ENCODE data around the gene CSGALNACT2. TPM values are rescaled to one million over a fixed set of nuclear protein-coding genes. Genes with fewer than 3 reads are reported as not detected.
A peak's percentile ranks its signal among the peaks of the same experiment; 100 is the strongest.
"Not testable (repeated sequence)": the region's sequence is repeated elsewhere in the genome, so short reads cannot be mapped to it uniquely, and the experiment has no call there.

Gene CSGALNACT2
- total and polyA plus RNA-seq, 3 donors from 2014 or later: 13.9 to 17.9 (median 16.7) TPM

DNA sequence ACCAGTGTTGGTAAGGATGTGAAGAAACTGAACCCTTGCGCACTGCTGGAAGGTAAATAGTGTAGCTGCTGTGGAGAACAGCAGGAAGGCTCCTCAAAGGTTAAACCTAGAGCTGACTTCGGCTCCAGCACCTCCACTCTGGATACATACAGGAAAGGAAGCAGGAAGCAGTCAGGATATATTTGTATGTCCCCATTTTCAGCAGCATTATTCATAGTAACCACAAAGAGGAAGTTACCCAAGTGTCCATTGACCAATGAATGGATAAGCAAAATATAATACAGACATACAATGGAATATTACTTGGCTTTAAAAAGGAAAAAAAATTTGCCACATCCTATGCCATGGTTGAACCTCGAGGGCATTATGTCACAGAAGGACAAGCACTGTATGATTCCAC, 46.4 kb upstream of the CSGALNACT2 start:
- 68 to 75% methylated on average over 3 of the region's 3 CpGs for WGBS, 2 donors
- Histone ChIP-seq H3K4me1 (no peaks in the 10 kb centered on the region), H3K27ac (no peak overlapping the region), H3K4me3 (no peak overlapping the region), H3K9me3 (no peaks in the 10 kb centered on the region), H3K27me3 (no peaks in the 10 kb centered on the region), H3K36me3 (ENCODE audit: low read depth, missing control alignments) (no peaks in the 10 kb centered on the region)
- no peak for TF ChIP-seq POLR2A (IDR thresholded peaks at IDR 0.05)
- TF ChIP-seq, protein P1, sequence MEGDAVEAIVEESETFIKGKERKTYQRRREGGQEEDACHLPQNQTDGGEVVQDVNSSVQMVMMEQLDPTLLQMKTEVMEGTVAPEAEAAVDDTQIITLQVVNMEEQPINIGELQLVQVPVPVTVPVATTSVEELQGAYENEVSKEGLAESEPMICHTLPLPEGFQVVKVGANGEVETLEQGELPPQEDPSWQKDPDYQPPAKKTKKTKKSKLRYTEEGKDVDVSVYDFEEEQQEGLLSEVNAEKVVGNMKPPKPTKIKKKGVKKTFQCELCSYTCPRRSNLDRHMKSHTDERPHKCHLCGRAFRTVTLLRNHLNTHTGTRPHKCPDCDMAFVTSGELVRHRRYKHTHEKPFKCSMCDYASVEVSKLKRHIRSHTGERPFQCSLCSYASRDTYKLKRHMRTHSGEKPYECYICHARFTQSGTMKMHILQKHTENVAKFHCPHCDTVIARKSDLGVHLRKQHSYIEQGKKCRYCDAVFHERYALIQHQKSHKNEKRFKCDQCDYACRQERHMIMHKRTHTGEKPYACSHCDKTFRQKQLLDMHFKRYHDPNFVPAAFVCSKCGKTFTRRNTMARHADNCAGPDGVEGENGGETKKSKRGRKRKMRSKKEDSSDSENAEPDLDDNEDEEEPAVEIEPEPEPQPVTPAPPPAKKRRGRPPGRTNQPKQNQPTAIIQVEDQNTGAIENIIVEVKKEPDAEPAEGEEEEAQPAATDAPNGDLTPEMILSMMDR (IDR thresholded peaks at IDR 0.05): no peak
- no peak for DNase-seq
- intact Hi-C loops (cut with DNase I; ENCODE audit: low total_unique reads): no loop called here

DNA sequence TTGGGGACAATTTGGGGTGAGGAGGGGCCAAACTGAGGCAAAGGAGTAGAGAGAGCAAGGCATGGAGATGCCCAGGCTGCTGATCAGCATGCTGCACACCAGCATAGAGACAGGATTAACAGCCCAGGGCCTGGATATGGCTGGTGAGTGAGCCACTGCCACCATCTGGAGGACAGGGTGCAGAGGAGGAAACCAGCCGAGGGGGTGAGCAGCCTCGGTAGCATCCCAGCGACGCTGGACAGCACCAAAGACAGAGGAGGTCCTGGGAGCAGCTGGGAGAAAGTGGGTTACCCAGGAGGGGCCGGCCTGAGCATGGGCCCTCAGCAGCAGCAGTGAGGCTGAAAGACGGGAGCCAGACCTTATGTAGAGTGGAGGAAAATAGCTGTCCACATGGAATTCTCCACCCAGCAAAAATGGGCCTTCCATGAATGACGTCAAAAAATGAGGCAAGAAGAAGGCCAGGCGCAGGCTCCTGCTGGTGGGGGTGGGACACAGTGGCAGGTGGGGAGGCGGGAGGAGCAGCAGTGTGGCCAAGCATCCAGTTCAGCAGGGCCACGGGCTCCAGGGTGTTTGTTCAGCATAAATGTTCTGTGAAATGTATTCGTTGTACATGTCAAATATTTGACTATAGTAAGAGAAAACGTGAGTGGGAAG, 44.7 kb upstream of the CSGALNACT2 start:
- no peak overlapping the region for H3K27ac ChIP-seq
- no peaks in the 10 kb centered on the region for H3K27me3 ChIP-seq
- intact Hi-C loops (cut with DNase I; ENCODE audit: low total_unique reads): no loop called here
- WGBS, 2 donors: 54 to 59% methylated on average over 12 of the region's 12 CpGs
- no peaks in the 10 kb centered on the region for H3K9me3 ChIP-seq
- H3K4me1 ChIP-seq: no peaks in the 10 kb centered on the region
- H3K36me3 ChIP-seq (ENCODE audit: low read depth, missing control alignments): no peaks in the 10 kb centered on the region
- no peak overlapping the region for H3K4me3 ChIP-seq
- DNase-seq: peak; percentile 53
- no peak for TF ChIP-seq POLR2A (IDR thresholded peaks at IDR 0.05)
- TF ChIP-seq, protein P1 (IDR thresholded peaks at IDR 0.05): no peak

DNA sequence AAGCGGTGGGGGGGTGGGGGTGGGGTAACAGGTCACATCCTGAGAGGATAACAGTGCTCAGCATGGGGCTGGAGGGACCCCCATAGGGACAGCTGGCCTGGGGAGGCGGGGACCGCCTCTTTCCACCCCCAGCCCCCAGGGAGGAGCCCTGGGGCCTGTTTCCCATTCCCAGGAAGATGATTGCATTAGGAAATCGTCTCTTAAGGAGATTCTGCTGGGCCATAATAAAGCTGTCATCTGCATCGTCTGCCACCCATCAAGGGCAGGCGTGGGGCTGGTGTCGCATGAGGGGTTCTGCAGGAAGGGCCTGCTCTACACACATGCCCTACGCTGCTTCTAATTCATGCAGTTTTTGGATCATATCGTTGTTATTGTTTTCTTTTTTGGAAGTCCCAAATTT, 44.2 kb upstream of the CSGALNACT2 start:
- WGBS, 2 donors: 75 to 77% methylated on average over 8 to 9 of the region's 9 CpGs

DNA sequence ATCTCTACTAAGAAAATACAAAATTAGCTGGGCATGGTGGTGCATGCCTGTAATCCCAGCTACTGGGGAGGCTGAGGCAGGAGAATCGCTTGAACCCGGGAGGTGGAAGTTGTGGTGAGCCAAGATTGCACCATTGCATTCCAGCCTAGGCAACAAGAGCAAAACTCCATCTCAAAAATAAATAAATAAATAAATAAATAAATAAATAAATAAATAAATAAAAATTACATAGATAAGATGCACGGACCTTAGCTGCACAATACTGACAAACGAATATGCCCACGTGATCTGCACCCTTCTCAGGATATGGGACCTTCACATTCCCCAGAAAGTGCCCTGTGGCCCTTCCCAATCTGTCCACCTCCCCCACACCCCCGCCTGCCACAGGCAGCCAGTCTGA, 38.9 kb upstream of the CSGALNACT2 start:
- intact Hi-C loops (cut with DNase I; ENCODE audit: low total_unique reads); H3K4me3 ChIP-seq; H3K36me3 ChIP-seq (ENCODE audit: low read depth, missing control alignments); H3K9me3 ChIP-seq; H3K27me3 ChIP-seq; H3K27ac ChIP-seq; DNase-seq; H3K4me1 ChIP-seq: not testable (repeated sequence)
- WGBS, 2 donors: 87 to 88% methylated on average over 6 of the region's 6 CpGs

More for the DNA sequence above, 44.2 kb upstream of the CSGALNACT2 start:
- Histone ChIP-seq H3K9me3 (no peaks in the 10 kb centered on the region), H3K27me3 (no peaks in the 10 kb centered on the region), H3K4me1 (no peaks in the 10 kb centered on the region), H3K36me3 (ENCODE audit: low read depth, missing control alignments) (no peaks in the 10 kb centered on the region), H3K4me3 (no peak overlapping the region), H3K27ac (no peak overlapping the region)
- intact Hi-C loops (cut with DNase I; ENCODE audit: low total_unique reads): no loop called here
- DNase-seq: no peak
- TF ChIP-seq, protein P1 (IDR thresholded peaks at IDR 0.05): no peak
- no peak for TF ChIP-seq POLR2A (IDR thresholded peaks at IDR 0.05)

DNA sequence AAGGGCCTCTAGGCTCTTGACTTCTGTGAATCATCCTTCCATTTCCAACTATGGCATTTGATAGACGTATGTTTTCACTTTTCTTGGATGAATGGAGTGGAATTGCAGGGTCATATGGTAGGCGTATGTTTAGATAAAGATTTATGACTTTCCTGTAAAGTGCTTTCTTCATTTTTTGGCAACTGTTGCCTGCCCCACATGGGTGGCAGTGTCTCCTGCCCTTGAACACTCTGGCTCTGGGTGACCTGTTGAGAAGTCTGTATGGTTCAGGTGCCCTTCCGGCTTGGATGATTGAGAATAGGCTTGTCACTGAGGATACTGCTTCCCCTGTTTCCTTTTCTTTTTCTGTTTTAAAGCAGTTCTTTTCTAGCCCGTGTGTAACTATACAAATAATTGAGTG, 38.3 kb upstream of the CSGALNACT2 start:
- no peaks in the 10 kb centered on the region for H3K36me3 ChIP-seq (ENCODE audit: low read depth, missing control alignments)
- no peaks in the 10 kb centered on the region for H3K4me1 ChIP-seq
- H3K4me3 ChIP-seq: no peak overlapping the region
- intact Hi-C loops (cut with DNase I; ENCODE audit: low total_unique reads): loop anchor here (5.0 kb wide), 1 partner anchor 228 kb away; no protein-coding TSS in a partner anchor
- no peak for TF ChIP-seq POLR2A (IDR thresholded peaks at IDR 0.05)
- TF ChIP-seq, protein P1 (IDR thresholded peaks at IDR 0.05): no peak
- no peaks in the 10 kb centered on the region for H3K9me3 ChIP-seq
- WGBS, 2 donors: 81 to 83% methylated on average over 4 of the region's 4 CpGs
- no peak overlapping the region for H3K27ac ChIP-seq
- H3K27me3 ChIP-seq: no peaks in the 10 kb centered on the region
- no peak for DNase-seq

Data from testis (tissue), 3 donors.